GM18858 (cell line): Measurements from ENCODE around the gene LRRTM3.

Source experiments
- ATAC-seq: cut with Tn5 transposase; IDR thresholded peaks from one replicate; pipeline ENCODE4 v1.9.1; 2021; ENCODE audit not compliant: unreplicated experiment

Gene LRRTM3

GRCh38 chr10:67015225-67015624 lies 89.4 kb downstream of the LRRTM3 start:
- ATAC-seq, result no peak

DNA sequence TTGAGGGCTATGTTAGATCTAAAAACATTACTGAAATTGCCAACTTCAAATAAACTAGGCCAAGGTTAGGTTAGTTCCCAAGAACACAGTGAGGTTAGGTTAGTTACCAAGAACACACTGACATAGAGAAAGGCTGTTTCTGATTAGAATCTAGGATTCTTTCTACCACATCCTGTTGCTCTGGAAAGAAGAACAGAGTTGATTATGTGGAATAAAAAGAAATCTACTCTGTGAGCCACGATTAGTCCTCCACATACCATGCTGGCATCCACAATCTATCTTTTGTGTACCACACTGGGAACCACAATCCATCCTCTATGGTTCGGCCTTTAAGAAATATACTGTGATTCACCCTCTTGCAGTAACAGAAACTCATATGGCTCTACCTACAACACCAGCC lies 91.4 kb downstream of the LRRTM3 start:
- ATAC-seq, result no peak

GRCh38 chr10:67022099-67022498 lies 96.3 kb downstream of the LRRTM3 start:
- ATAC-seq, result no peak

DNA sequence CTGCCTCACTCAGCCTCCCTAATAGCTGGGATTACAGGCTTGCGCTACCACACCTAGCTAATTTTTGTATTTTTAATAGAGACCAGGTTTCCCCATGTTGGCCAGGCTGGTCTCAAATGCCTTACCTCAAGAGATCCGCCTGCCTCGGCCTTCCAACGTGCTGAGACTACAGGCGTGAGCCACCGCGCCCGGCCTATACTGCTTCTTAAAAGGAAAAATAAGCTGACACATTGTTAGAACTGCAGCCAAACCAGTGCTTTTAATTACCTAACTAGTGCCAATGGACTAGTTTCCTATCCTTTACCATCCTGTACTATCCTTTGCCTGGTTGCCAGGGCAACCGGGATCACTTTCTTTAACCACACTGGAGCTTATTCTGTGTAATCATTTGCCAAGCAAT lies 108.0 kb downstream of the LRRTM3 start:
- ATAC-seq, result no peak

GRCh38 chr10:67036808-67037207 lies 111.0 kb downstream of the LRRTM3 start:
- ATAC-seq, result no peak

- ATAC-seq, result no peak
Measured at GRCh38 chr10:67043041-67043440, 117.2 kb downstream of the LRRTM3 start.

- no peak for ATAC-seq
Measured at GRCh38 chr10:67045404-67045803, 119.6 kb downstream of the LRRTM3 start.

DNA sequence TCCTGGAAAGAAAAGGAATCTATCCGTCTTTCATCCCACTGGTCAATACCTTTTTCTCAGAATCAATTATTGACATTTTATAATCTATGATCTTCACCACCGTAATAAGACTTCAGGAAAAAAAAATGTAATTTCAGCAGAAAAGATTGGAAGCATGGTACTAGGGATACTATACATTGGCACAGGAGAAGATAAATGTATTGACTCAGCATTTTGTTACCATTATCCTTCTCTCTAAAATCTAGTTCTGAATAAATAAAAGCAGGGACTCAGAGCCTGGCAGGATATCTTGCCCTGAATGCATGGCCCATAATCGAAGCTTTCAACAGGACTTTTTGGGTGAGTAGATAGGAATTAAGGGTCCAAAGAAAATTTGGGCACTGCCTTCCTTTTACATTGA lies 120.7 kb downstream of the LRRTM3 start:
- ATAC-seq, result no peak

GRCh38 chr10:67049988-67050387 lies 124.2 kb downstream of the LRRTM3 start:
- no peak for ATAC-seq

DNA sequence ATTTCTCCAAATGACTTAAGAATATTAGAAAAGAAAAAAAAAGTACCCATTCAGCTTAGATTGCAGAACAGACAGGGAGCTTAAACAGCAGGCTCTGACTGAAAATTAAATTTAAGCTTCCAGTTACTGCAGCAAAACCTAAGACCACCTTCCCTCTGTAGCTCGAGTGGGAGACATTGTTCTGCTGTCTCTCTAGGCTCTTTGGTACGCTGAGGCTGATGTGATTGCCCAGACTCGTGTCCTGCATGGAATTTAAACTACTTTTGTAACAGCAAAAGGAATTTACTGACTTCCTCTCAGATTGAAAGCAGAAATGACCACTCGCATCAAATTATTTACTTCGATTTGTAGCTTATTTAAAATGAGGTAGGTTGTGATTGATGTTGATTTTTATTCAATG lies 124.6 kb downstream of the LRRTM3 start:
- ATAC-seq, result no peak

- no peak for ATAC-seq
Measured at GRCh38 chr10:67072654-67073053, 146.8 kb downstream of the LRRTM3 start.

GRCh38 chr10:67075491-67075971 lies 149.7 kb downstream of the LRRTM3 start:
- ATAC-seq, result no peak

- ATAC-seq, result no peak
Measured at GRCh38 chr10:67076144-67076543, 150.3 kb downstream of the LRRTM3 start.

DNA sequence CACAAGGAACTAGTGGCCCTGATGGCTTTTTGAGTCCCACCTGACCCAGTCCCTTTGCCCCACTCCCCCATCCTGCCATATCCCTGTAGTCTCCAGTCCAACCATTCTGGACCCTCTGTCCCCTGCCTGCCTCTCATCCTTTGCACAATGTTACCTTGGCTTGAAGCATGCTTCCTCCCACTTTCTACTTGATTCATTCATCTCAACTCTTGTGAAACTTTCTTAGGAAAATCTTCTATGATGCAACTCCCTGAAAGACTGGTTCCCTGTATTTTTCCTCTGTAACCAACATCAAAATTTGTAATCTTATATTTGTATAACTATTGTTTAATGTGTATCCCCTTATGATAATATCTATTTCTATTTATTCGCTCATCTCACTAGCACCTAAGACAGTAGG lies 151.5 kb downstream of the LRRTM3 start:
- no peak for ATAC-seq

GRCh38 chr10:67079126-67079525 lies 153.3 kb downstream of the LRRTM3 start:
- no peak for ATAC-seq

DNA sequence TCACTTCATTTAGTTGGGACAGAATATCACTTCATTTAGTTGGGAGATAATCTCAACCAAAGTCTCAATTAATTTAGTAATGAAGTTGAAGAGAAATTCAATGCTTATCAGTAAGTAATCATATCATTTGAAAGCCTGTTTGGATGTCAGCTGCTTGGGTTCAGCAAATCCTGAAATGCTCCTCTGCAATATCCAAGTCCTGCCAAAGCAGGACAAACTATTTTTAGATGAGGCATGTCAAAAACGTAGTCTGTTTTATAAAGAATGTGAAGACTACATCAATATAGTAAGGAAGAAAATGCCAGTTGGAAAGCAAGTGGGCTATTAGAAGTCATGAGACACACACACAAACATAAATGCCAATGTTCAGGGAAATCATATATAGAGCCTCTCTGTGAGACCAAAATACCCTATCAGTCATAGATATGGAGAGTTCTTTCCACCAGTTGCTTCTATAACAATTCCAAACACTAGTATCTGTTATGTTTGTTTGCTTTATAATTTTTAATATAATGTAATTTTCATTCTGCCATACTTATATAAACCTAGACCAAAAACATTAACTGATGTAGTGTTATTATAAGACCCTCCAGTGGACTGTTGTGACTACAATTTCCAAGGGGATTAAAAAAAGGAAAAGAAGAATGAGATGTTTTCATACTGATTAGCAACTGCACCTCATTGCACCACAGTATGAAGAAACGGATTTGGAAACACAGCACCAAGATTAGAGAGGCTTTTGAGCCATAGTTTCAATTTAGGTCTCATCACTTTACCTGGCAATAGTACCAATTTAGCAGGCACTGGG lies 160.7 kb downstream of the LRRTM3 start:
- ATAC-seq, result no peak

- ATAC-seq, result no peak
Measured at GRCh38 chr10:67087135-67087425, 161.2 kb downstream of the LRRTM3 start.

DNA sequence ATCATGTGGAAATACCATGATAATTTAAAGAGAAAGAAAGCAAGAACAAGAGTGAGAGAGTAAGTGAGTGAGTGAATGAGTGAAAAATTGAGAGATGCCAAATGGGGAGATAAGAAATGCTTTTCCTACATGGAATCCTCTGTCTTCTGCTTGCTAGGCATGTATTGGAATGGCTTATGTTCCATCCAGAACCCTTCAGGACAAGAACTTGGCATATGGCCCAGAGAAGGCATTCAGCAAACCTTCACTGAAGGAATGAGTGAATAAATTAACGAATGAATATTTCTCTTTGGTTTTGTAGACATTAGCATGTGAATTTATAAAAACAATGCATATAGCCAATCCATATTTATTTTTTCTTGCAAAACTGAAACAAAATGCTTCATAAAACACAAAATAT lies 162.2 kb downstream of the LRRTM3 start:
- ATAC-seq, result no peak

GRCh38 chr10:67095531-67095930 lies 169.7 kb downstream of the LRRTM3 start:
- ATAC-seq, result no peak

- no peak for ATAC-seq
Measured at GRCh38 chr10:67098461-67098860, 172.6 kb downstream of the LRRTM3 start.

DNA sequence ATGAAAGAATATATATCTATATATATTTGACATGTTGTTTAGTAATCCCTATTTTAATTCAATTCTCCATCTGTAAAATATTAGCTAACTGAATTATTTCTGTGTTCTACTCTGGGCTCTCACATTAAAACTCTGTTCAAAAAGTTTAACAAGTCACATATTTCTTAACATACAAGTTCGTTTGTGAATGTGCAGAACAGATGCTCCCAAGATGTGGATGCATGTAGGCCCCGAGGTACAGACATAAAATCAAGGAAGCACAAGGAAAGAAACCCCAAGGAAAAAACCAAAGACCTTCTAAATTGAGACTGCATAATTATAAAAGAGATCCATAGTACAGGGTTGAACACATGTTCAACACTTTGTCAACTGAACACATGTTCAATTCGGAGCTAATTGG lies 175.1 kb downstream of the LRRTM3 start:
- ATAC-seq, result no peak

DNA sequence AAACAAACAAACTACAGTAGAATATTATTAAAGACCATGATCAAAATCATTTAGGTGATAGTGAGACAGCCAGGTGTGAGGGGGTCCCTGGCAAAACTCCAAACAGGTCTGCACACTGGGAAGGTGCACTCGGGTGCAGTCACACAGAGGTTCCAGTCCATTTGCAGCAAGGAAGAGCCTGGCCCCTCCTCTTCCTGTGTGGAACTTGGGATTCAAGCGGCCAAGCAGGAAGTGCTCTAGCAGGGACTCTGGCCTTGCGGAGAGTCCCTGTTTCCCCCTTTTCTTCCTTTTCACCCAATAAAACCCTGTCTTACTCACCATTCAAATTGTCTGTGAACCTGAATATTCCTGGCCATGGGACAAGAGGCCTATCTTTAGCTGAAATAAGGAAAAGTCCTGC lies 181.8 kb downstream of the LRRTM3 start:
- no peak for ATAC-seq

DNA sequence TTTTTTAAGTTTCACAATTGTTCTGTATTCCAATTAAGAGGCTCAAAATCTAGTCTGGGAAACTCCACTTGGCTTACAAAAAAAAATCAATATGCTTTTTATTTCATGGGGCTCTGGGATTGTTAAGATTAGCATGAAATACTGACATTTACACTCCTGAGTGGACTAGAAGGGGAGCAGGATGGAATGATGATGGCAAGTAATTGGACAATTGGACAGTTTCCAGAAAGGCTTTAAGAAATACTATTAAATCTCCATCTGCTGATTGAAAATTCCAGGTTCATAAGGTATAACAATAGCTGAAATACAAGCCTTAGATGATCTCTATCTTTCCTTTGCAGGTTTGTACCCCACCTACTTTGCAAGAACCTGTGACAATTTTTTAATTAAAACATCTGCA lies 184.4 kb downstream of the LRRTM3 start:
- no peak for ATAC-seq
